Thyroid gland (tissue), 4 donors: ENCODE data around the gene AARS2. TPM values are rescaled to one million over a fixed set of nuclear protein-coding genes. Genes with fewer than 3 reads are reported as not detected.

ENCODE experiments used
- DNase-seq, 2 donors: peaks; one replicate each; pipeline ENCODE4 v3.0.0-alpha.2; 2019
- H3K27ac ChIP-seq, 3 donors: fragments of 200-600 bp; sonication (generic); 1 replicate in 2 of 3; 2 replicates in 1 of 3; pipeline ENCODE4 v1.5.1; 2016 to 2019; ENCODE audit warnings: mild to moderate bottlenecking in 1 of 3, moderate library complexity in 1 of 3
- H3K27me3 ChIP-seq: fragments of 200-600 bp; sonication (generic); one replicate; pipeline ENCODE4 v1.5.1; 2019
- H3K36me3 ChIP-seq, 2 donors: fragments of 200-600 bp; sonication (generic); one replicate each; pipeline ENCODE4 v1.5.1; 2016 to 2019
- H3K4me1 ChIP-seq, 2 donors: fragments of 200-600 bp; sonication (generic); one replicate each; pipeline ENCODE4 v1.5.1; 2017 to 2019
- H3K4me3 ChIP-seq, 3 donors: fragments of 200-600 bp; sonication (generic); replicated peaks in 1 of 3; 1 replicate in 2 of 3; 2 replicates in 1 of 3; pipeline ENCODE4 v1.5.1; 2016; ENCODE audit warnings: mild to moderate bottlenecking in 1 of 3
- H3K9me3 ChIP-seq: fragments of 200-600 bp; sonication (generic); one replicate; pipeline ENCODE4 v1.5.1; 2017
- POLR2A ChIP-seq, 2 donors: fragments of 450-650 bp; IDR thresholded peaks; one replicate each; pipeline ENCODE4 v1.6.1; 2017; ENCODE audit warnings: antibody characterized with exemption in 2 of 2, mild to moderate bottlenecking in 2 of 2, moderate library complexity in 1 of 2
- WGBS, 2 donors: methylation state at CpG; one replicate each; pipeline ENCODE4 v1.1.5; 2017; 5-methylcytosine and 5-hydroxymethylcytosine counted together
- intact Hi-C: fragments of 100-400 bp; cut with DNase I; formaldehyde crosslinking; loops from one replicate; pipeline ENCODE4 v1.15.1; 2023
- total RNA-seq, 4 donors: library from RNA; depleted of rRNA; stranded (reverse); fragments of >200 nt; gene quantifications; one replicate each; pipeline ENCODE4 v1.2.3, GENCODE V29; 2016
- TF ChIP-seq, protein P1 (sequence below), 6 experiments: fragments of 200-600 bp in 3 of 6; fragments of 450-650 bp in 3 of 6; sonication (generic) in 3 of 6; IDR thresholded peaks; one replicate each; pipeline ENCODE4 v1.5.1; 2016 to 2019; ENCODE audit warnings: antibody characterized with exemption in 6 of 6, mild to moderate bottlenecking in 2 of 6, inconsistent platforms in 1 of 6, moderate library complexity in 1 of 6

Gene AARS2
- total RNA-seq, 4 donors from 2014 or later = 9.7 to 18.0 (median 14.2) TPM

DNA sequence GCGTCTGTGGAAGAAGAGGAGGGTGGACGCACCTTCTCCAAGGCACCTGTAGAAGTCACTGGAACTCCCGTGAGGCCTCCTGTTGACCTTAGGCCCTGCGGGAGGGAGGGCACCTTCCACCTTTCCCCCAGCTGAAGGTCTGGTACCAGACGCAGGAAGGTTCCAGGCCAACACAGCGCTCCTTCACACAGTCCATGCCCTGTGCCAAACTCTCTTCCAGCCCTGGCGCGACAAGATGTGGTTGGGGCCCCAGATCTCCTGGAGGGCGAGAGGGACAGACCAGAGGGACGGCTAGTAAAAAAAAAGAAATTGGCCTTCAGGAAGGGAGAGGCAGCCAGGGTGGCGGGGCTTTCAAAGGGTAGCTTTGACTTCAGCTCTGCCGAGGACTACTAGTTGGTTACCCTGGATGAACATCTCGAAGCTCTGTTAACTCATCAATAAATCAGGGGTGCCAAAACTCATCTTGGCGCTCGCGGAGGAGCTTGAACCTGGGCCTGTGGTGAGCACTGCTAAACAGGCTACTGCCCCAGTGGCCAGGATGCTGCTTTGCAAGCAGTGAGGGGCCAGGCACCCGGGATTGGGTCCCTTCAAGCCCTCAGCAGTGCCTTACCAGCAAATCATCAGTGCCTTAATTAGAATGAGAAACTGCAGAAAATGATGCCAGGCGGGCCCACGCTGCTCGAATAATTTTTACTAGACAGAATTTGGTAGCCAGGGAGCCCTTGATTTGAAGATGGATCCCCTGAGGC lies 14.9 kb downstream of the AARS2 start:
- intact Hi-C loops = no loop called here
- WGBS, 2 donors = 36 to 39% methylated on average over 20 of the region's 20 CpGs
- no peak overlapping the region for H3K4me3 ChIP-seq

DNA sequence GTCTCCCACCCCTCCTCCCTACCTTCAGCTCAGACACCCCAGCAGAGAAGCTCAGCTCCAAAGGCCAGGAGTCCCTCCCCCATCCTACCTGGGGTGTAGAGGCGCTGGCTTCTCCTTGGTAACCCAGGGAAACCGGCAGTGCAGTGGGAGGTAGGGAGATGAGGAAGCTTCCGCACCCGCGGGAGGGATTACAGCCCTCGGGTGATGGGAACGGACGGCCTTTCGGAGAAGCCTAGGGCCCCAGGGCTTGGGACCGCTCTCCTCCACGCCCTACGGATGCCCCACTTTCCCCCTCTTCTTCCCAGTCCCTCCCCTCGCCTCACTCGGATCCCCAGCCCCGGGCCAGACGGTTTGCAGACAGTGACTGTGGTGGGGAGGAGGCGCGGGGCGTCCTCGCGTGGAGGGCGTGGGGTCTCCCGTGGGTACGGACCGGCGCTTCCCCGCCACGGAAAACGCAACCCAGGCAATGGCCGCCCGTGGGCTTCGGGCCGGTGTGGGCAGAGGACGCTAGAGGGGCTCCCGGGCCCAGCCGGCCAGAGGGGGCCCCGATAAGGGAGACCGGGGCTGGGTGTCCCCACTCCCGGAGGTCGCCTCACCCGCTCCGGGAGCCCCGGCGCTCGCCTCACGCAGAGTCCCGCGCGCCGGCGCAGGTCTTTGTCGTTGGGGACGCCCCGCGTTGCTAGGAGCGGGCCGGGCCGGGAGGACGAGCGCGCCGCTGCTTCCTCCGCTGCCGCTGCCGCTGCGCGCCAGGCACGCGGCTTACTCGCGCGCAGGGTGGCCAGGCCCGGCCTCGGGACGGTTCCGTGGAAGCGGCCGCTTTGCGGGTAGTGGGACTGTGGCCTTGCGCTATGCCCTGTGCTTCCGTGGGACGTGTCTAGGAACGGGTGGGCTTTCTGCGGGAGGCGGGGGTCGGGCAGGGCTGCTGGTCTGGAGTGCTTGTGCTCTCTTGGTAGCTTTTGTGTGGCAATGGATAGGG lies 15.8 kb downstream of the AARS2 start:
- Histone ChIP-seq H3K4me1 (peaks cover 6 to 12% of the 10 kb centered on the region in 2 donors), H3K36me3 (peaks cover 11 to 16% of the 10 kb centered on the region in 2 donors), H3K4me3 (peak overlapping the region in 1 of 3 donors; percentile 10), H3K27me3 (peaks cover 17% of the 10 kb centered on the region), H3K9me3 (no peaks in the 10 kb centered on the region), H3K27ac (no peak overlapping the region)
- TF ChIP-seq, protein P1, sequence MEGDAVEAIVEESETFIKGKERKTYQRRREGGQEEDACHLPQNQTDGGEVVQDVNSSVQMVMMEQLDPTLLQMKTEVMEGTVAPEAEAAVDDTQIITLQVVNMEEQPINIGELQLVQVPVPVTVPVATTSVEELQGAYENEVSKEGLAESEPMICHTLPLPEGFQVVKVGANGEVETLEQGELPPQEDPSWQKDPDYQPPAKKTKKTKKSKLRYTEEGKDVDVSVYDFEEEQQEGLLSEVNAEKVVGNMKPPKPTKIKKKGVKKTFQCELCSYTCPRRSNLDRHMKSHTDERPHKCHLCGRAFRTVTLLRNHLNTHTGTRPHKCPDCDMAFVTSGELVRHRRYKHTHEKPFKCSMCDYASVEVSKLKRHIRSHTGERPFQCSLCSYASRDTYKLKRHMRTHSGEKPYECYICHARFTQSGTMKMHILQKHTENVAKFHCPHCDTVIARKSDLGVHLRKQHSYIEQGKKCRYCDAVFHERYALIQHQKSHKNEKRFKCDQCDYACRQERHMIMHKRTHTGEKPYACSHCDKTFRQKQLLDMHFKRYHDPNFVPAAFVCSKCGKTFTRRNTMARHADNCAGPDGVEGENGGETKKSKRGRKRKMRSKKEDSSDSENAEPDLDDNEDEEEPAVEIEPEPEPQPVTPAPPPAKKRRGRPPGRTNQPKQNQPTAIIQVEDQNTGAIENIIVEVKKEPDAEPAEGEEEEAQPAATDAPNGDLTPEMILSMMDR (IDR thresholded peaks at IDR 0.05) = no peak
- TF ChIP-seq POLR2A (IDR thresholded peaks at IDR 0.05) = no peak
- intact Hi-C loops = no loop called here
- DNase-seq = peak in 1 of 2 donors; percentile 17
- 2 to 4% methylated on average over 10 to 39 of the region's 86 CpGs for WGBS, 2 donors

More for the DNA sequence above, 14.9 kb downstream of the AARS2 start:
- Histone ChIP-seq H3K36me3 (peaks cover 17 to 23% of the 10 kb centered on the region in 2 donors), H3K27ac (no peak overlapping the region), H3K4me1 (peaks cover 6 to 12% of the 10 kb centered on the region in 2 donors), H3K27me3 (peaks cover 17% of the 10 kb centered on the region), H3K9me3 (no peaks in the 10 kb centered on the region)
- no peak for TF ChIP-seq POLR2A (IDR thresholded peaks at IDR 0.05)
- TF ChIP-seq, protein P1 (IDR thresholded peaks at IDR 0.05) = no peak
- no peak for DNase-seq

DNA sequence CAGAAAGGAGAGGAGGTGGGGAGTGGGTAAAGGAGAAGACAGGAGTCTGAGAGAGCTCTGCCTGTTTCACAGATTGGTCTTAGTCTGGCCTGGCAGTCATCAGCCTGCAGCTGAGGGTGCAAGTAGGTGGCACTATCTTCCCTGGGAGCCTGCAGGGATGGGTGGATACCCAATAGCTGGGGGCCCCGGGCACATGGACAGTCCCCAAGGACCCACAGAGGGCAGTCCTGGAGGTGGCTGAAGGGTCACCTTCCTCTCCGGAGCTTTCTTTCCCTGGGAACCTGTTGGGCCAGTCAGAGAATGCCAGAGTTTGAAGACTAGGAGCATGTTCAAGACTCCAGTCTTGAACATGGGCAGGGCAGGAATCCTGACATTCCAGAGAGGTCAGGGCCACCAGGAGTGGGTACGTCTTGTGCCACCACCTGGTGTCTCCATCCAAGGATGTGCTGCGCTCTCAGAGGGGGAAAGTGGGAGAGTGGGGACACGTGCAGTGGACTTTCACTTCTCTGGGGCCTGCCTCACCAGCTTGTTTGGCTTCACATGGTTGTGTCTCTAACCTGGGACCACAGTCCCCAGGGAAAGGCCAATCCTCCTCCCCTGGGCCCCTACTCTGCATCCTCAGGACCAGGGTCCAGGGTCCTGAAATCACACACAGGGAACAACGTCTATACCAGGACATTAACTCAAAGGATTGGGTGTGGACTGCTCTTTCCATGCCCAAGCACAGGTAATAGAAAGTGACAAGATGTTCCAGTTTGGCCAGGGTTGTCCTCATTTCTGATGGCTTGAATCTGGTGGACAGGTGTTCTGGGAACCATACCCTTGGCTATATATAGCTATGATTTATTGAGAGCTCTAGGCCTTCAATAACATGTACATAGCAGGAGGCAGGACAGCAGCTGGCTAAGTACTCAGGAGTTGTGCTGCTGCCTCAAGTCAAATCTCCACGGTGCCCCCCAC lies 18.0 kb downstream of the AARS2 start:
- 64 to 67% methylated on average over 6 to 7 of the region's 7 CpGs for WGBS, 2 donors
- H3K36me3 ChIP-seq = peaks cover 0 to under 1% of the 10 kb centered on the region in 2 donors
- TF ChIP-seq POLR2A (IDR thresholded peaks at IDR 0.05) = no peak
- TF ChIP-seq, protein P1 (IDR thresholded peaks at IDR 0.05) = no peak
- H3K27ac ChIP-seq = no peak overlapping the region
- peaks cover 17% of the 10 kb centered on the region for H3K27me3 ChIP-seq
- H3K4me1 ChIP-seq = peaks cover 6 to 12% of the 10 kb centered on the region in 2 donors
- no peak overlapping the region for H3K4me3 ChIP-seq
- intact Hi-C loops = no loop called here
- no peaks in the 10 kb centered on the region for H3K9me3 ChIP-seq
- no peak for DNase-seq

DNA sequence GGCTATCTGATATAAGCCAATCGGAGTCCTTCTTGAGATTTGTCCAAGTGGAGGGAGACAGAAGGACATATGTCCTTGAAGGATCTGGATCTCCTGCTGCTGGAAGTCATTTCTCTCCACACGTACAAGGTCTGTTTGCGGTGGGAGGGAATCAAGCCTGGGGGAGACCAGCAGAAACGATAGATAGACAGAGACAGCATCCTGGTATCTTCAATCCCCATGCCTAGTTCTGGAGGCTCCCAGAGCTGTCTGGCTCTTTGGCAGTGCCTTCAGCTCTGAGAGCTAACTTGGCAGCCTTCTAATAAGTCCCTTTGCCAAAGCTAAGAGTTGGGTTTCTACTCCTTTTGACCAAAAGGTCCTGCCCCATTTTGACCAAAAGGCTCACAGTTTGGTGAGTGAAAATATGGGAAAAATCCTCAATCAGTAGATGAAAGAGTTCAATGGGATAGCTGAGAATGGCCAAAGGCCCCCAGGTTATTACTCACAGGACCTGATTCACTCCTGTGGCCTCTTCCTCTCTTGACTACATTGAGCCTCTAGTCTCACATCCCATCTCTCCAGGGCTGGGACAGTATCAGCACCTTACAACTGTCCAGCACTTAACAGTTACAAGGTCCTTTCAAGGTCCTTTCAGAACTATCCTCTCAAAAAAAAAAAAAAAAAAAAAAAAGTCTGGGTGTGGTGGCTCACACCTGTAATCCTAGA lies 20.3 kb downstream of the AARS2 start:
- peaks cover 6 to 10% of the 10 kb centered on the region in 2 donors for H3K4me1 ChIP-seq
- peaks cover 17% of the 10 kb centered on the region for H3K27me3 ChIP-seq
- 80 to 89% methylated on average over 4 of the region's 4 CpGs for WGBS, 2 donors
- no peaks in the 10 kb centered on the region for H3K9me3 ChIP-seq
- H3K4me3 ChIP-seq = no peak overlapping the region
- no peak for DNase-seq
- no peak overlapping the region for H3K27ac ChIP-seq
- TF ChIP-seq, protein P1 (IDR thresholded peaks at IDR 0.05) = no peak
- TF ChIP-seq POLR2A (IDR thresholded peaks at IDR 0.05) = no peak
- H3K36me3 ChIP-seq = no peaks in the 10 kb centered on the region
- intact Hi-C loops = no loop called here
